Adrenal gland (tissue), 5 donors: ENCODE results near the gene DUS1L.

Source experiments
- CTCF ChIP-seq, 6 experiments: fragments of 450-650 bp in 4 of 6; fragments of 200-600 bp in 2 of 6; sonication (generic) in 1 of 6; IDR thresholded peaks; 1 replicate in 5 of 6; 2 replicates in 1 of 6; pipeline versions ENCODE4 v1.5.1 to v1.8.0; 2016 to 2021; ENCODE audit warnings: antibody characterized with exemption in 6 of 6, mild to moderate bottlenecking in 2 of 6, moderate library complexity in 1 of 6
- POLR2A ChIP-seq, 2 donors: fragments of 450-650 bp; IDR thresholded peaks; one replicate each; pipeline ENCODE4 v1.6.1; 2017; ENCODE audit warnings: antibody characterized with exemption in 2 of 2, mild to moderate bottlenecking in 2 of 2, moderate library complexity in 1 of 2
- donor health status: DM: no; HTN: no; CAD: no.

- TF ChIP-seq CTCF (IDR thresholded peaks at IDR 0.05), result no peak
- TF ChIP-seq POLR2A (IDR thresholded peaks at IDR 0.05), result no peak
Observed at GRCh38 chr17:82070611-82071010, 5.0 kb upstream of the DUS1L start.
